Endothelial cell of umbilical vein (primary cell): ENCODE data around the gene C1orf167. TPM values are rescaled to one million over a fixed set of nuclear protein-coding genes. Genes with fewer than 3 reads are reported as not detected.

Experiments
- BruUV-seq: library from RNA; stranded (reverse); fragments of 400-500 nt; replicated peaks from 2 replicates; lab custom pipeline; 2021; lab: Mats Ljungman, UMichigan
- CTCF ChIA-PET: fragments of 300-600, 350-600 bp; sonication (Branson Sonifier 250); formaldehyde crosslinking; loops from one replicate; lab custom pipeline; 2021; ENCODE audit warnings: antibody characterized with exemption, inconsistent platforms; lab: Charles Lee
- POLR2A ChIA-PET: fragments of 300-600, 350-600 bp; sonication (Branson Sonifier 250); formaldehyde crosslinking; loops from one replicate; lab custom pipeline; 2021; ENCODE audit warnings: antibody characterized with exemption, inconsistent platforms; lab: Charles Lee
- DNase-seq: peaks from one replicate; pipeline ENCODE4 v3.0.0-alpha.2; 2011; ENCODE audit warnings: low read depth, low spot score
- FAIRE-seq: peaks from 2 replicates; lab custom pipeline; 2011; peaks lifted over from hg19 to GRCh38; lab: Jason Lieb, UNC
- H2AFZ ChIP-seq: 2 replicates; pipeline ENCODE4 v1.6.0; 2012; ENCODE audit warnings: low read depth, low read length, control low read depth, inconsistent platforms
- H3K27ac ChIP-seq: 2 replicates; pipeline ENCODE4 v1.5.1; 2011; ENCODE audit warnings: low read depth, mild to moderate bottlenecking, control low read depth, low read length, moderate library complexity; ENCODE audit not compliant: insufficient read depth
- H3K27me3 ChIP-seq, 2 experiments: 2 replicates each; pipeline versions ENCODE4 v1.6.0 to v1.6.1; 2011; ENCODE audit warnings: low read length in 2 of 2, mixed read lengths in 1 of 2; ENCODE audit not compliant: control insufficient read depth in 2 of 2, insufficient read depth in 2 of 2
- H3K36me3 ChIP-seq, 2 experiments: 2 replicates in 1 of 2; 3 replicates in 1 of 2; pipeline ENCODE4 v1.5.1; 2011; ENCODE audit warnings: low read length in 2 of 2, mild to moderate bottlenecking in 1 of 2, moderate library complexity in 1 of 2; ENCODE audit not compliant: control insufficient read depth in 2 of 2, insufficient read depth in 2 of 2; ENCODE audit errors: extremely low read depth in 1 of 2
- H3K4me1 ChIP-seq: 3 replicates; pipeline ENCODE4 v1.5.1; 2011; ENCODE audit warnings: mild to moderate bottlenecking, low read length; ENCODE audit not compliant: control insufficient read depth, insufficient read depth; ENCODE audit errors: extremely low read depth
- H3K4me2 ChIP-seq: 2 replicates; pipeline ENCODE4 v1.6.1; 2011; ENCODE audit warnings: low read length, control low read depth, mixed read lengths; ENCODE audit not compliant: insufficient read depth
- H3K4me3 ChIP-seq, 3 experiments: fragments of 200-600 bp in 1 of 3; sonication (generic), shearing (Covaris generic) in 1 of 3; replicated peaks in 1 of 3; 2 replicates each; pipeline ENCODE4 v1.5.1; 2011 to 2016; ENCODE audit warnings: control low read depth in 3 of 3, low read length in 3 of 3, mild to moderate bottlenecking in 2 of 3, inconsistent platforms in 1 of 3, low read depth in 1 of 3, moderate library complexity in 1 of 3; ENCODE audit not compliant: insufficient read depth in 1 of 3
- H3K79me2 ChIP-seq: 2 replicates; pipeline ENCODE4 v1.6.0; 2012; ENCODE audit warnings: low read length, inconsistent platforms; ENCODE audit not compliant: control insufficient read depth, insufficient read depth
- H3K9ac ChIP-seq: replicated peaks from 2 replicates; pipeline ENCODE3; 2011; ENCODE audit warnings: low read length, control low read depth; ENCODE audit not compliant: insufficient read depth; ENCODE audit errors: extremely low read depth
- H3K9me1 ChIP-seq: replicated peaks from 3 replicates; pipeline ENCODE4 v1.6.0; 2011; ENCODE audit warnings: mild to moderate bottlenecking, low read length; ENCODE audit not compliant: control insufficient read depth, insufficient read depth; ENCODE audit errors: extremely low read depth
- H3K9me3 ChIP-seq: replicated peaks from 2 replicates; pipeline ENCODE4 v1.5.1; 2012; ENCODE audit warnings: low read length, inconsistent platforms; ENCODE audit not compliant: control insufficient read depth, insufficient read depth
- H4K20me1 ChIP-seq: replicated peaks from 2 replicates; pipeline ENCODE3; 2011; ENCODE audit warnings: mild to moderate bottlenecking, low read length; ENCODE audit not compliant: control insufficient read depth, insufficient read depth; ENCODE audit errors: extremely low read depth
- EZH2 ChIP-seq: IDR thresholded peaks from 2 replicates; pipeline ENCODE4 v1.6.1; 2012; ENCODE audit warnings: borderline replicate concordance, low read depth, mild to moderate bottlenecking, moderate library complexity, low read length, inconsistent platforms; ENCODE audit not compliant: severe bottlenecking
- JUN ChIP-seq: IDR thresholded peaks from 2 replicates; pipeline ENCODE4 v1.6.1; 2011; ENCODE audit warnings: borderline replicate concordance, low read depth; ENCODE audit not compliant: insufficient read length, insufficient read depth
- POLR2A ChIP-seq: IDR thresholded peaks from 2 replicates; pipeline ENCODE4 v1.6.1; 2012; ENCODE audit warnings: low read depth, mild to moderate bottlenecking, control low read depth, low read length
- POLR2AphosphoS5 ChIP-seq: IDR thresholded peaks from 2 replicates; pipeline ENCODE4 v1.6.1; 2012; ENCODE audit warnings: low read depth, mild to moderate bottlenecking, control low read depth, low read length, moderate library complexity; ENCODE audit not compliant: insufficient read depth
- dilution Hi-C: fragments of 300-500 bp; cut with MboI; formaldehyde crosslinking; loops from one replicate; pipeline ENCODE4 v1.15.0; 2019; ENCODE audit warnings: low sequenced_read_pairs; ENCODE audit not compliant: extremely low pct_ligation_motif_present
- intact Hi-C: fragments of 100-400 bp; cut with micrococcal nuclease; formaldehyde crosslinking; loops from one replicate; pipeline ENCODE4 v1.10.0; 2022
- polyA plus RNA-seq, 4 experiments: library from polyadenylated mRNA; depleted of rRNA in 3 of 4; stranded (reverse) in 3 of 4; unstranded in 1 of 4; fragments of >200 nt; gene quantifications; 2 replicates each; pipeline versions ENCODE4 v1.2.1 to v1.2.3, GENCODE V29; 2011 to 2012; ENCODE audit warnings: missing spikeins in 1 of 4
- total RNA-seq: library from RNA; stranded (reverse); gene quantifications from 2 replicates; pipeline ENCODE4 v1.2.3, GENCODE V29; 2021
- TF ChIP-seq, protein P1 (sequence below), 2 donors: IDR thresholded peaks; 1 replicate in 1 of 2; 2 replicates in 1 of 2; pipeline ENCODE4 v1.5.1; 2011; ENCODE audit warnings: low read length in 2 of 2, mild to moderate bottlenecking in 2 of 2, moderate library complexity in 2 of 2, control low read depth in 1 of 2, inconsistent platforms in 1 of 2, low read depth in 1 of 2; ENCODE audit not compliant: insufficient read depth in 1 of 2; ENCODE audit errors: extremely low read depth in 1 of 2

Gene C1orf167
- total and polyA plus RNA-seq, 2 donors (not counting 3 experiments of a cell fraction or from before 2014, with no cell fraction given): not detected

DNA sequence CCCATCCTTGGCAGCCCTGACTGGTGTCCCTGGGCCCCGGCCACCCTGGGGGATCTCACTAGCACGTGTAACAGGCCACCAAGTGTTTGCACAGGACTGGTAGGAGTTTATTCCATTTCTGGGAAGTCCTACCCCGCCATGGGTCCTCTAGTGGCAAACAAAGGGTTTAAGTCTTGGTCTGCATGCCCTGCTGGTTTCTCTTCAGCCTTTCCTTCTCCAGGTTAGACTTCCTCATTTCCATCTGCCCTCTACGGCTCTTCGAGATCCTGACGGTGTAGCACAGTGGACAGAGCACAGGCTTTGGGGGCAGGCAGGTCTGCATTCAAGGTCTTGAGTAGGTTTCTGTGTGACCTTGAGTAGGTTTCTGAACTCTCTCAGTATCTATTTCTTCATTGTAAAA, 23.2 kb upstream of the C1orf167 start:
- Histone ChIP-seq H3K36me3 (no peaks in the 10 kb centered on the region), H3K79me2 (no peaks in the 10 kb centered on the region), H3K9me3 (no peaks in the 10 kb centered on the region), H4K20me1 (no peaks in the 10 kb centered on the region), H2AFZ (no peak overlapping the region), H3K27ac (no peak overlapping the region), H3K4me1 (peaks cover 6% of the 10 kb centered on the region), H3K9me1 (no peaks in the 10 kb centered on the region), H3K27me3 (no peaks in the 10 kb centered on the region), H3K9ac (no peak overlapping the region), H3K4me3 (no peak overlapping the region), H3K4me2 (no peak overlapping the region)
- POLR2A ChIA-PET: no interaction called here
- CTCF ChIA-PET: interaction anchor here (0.6 kb wide), 1 partner anchor 59 kb away, joined by 3 read pairs; no protein-coding TSS in a partner anchor
- no peak for DNase-seq
- no TSS peak for BruUV-seq
- dilution Hi-C loops: no loop called here
- intact Hi-C loops: loop anchor here (10.0 kb wide), 1 partner anchor 464 kb away; the partner anchor contains the start of gene UBIAD1
- TF ChIP-seq, protein P1, sequence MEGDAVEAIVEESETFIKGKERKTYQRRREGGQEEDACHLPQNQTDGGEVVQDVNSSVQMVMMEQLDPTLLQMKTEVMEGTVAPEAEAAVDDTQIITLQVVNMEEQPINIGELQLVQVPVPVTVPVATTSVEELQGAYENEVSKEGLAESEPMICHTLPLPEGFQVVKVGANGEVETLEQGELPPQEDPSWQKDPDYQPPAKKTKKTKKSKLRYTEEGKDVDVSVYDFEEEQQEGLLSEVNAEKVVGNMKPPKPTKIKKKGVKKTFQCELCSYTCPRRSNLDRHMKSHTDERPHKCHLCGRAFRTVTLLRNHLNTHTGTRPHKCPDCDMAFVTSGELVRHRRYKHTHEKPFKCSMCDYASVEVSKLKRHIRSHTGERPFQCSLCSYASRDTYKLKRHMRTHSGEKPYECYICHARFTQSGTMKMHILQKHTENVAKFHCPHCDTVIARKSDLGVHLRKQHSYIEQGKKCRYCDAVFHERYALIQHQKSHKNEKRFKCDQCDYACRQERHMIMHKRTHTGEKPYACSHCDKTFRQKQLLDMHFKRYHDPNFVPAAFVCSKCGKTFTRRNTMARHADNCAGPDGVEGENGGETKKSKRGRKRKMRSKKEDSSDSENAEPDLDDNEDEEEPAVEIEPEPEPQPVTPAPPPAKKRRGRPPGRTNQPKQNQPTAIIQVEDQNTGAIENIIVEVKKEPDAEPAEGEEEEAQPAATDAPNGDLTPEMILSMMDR (IDR thresholded peaks at IDR 0.05; ENCODE audit: extremely low read depth in 1 of 2, insufficient read depth in 1 of 2, low read depth in 1 of 2, low read length in 2 of 2): no peak
- TF ChIP-seq EZH2 (no peak), JUN (no peak), POLR2A (no peak), POLR2AphosphoS5 (no peak)
- FAIRE-seq: no peak
